AG04450 (cell line): ENCODE results near the gene SOX18. TPM values are rescaled to one million over a fixed set of nuclear protein-coding genes. Genes with fewer than 3 reads are reported as not detected.

Experiments
- CTCF ChIA-PET: fragments of 300-600, 350-600 bp; formaldehyde crosslinking; extraction: SDS; loops from one replicate; lab custom pipeline; 2022; ENCODE audit warnings: antibody characterized with exemption, inconsistent platforms; lab: Charles Lee
- POLR2A ChIA-PET: fragments of 350-600 bp; formaldehyde crosslinking; extraction: SDS; loops from one replicate; lab custom pipeline; 2021; ENCODE audit warnings: antibody characterized with exemption, inconsistent platforms; lab: Yijun Ruan, JAX
- DNase-seq: peaks from one replicate; pipeline ENCODE4 v3.0.0-alpha.2; 2011; ENCODE audit warnings: low read depth, low spot score
- H3K27ac ChIP-seq: one replicate; pipeline ENCODE4 v1.5.1; 2012; ENCODE audit warnings: low read depth, low read length, control low read depth
- H3K27me3 ChIP-seq: one replicate; pipeline ENCODE4 v1.6.0; 2012; ENCODE audit warnings: low read length; ENCODE audit not compliant: control insufficient read depth, insufficient read depth
- H3K4me3 ChIP-seq: 2 replicates; pipeline ENCODE4 v1.5.1; 2011; ENCODE audit warnings: mild to moderate bottlenecking, low read depth, low read length, control low read depth
- H3K9me3 ChIP-seq: 2 replicates; pipeline ENCODE4 v1.5.1; 2012; ENCODE audit warnings: low read length; ENCODE audit not compliant: control insufficient read depth, insufficient read depth
- polyA plus RNA-seq: library from polyadenylated mRNA; depleted of rRNA; stranded (reverse); fragments of >200 nt; gene quantifications from 2 replicates; pipeline ENCODE4 v1.2.3, GENCODE V29; 2011
- TF ChIP-seq, protein P1 (sequence below): IDR thresholded peaks from 2 replicates; pipeline ENCODE4 v1.5.1; 2011; ENCODE audit warnings: low read depth, low read length, control low read depth, inconsistent platforms

SOX18 gene
- polyA plus RNA-seq, 1 experiment = not detected

DNA sequence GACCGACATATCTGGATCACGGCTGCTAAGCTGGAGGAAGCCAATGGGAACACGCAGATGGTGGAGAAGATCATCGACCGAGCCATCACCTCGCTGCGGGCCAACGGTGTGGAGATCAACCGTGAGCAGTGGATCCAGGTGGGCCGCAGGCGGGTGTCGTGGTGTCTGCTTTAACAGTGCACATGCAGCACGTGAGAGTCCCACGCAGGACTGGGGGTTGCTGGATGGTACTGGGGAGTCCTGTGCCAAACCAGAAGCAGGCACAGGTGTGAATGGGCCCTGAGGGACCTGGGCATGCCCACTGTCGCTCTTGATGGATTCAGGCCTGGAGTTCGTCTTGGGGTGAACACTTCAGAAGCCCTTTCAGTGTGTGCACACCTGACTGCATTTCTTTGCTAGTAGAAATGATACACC is 38.1 kb downstream of the SOX18 start:
- POLR2A ChIA-PET = no interaction called here
- H3K27ac ChIP-seq = peak overlapping the region; percentile 61
- no peaks in the 10 kb centered on the region for H3K27me3 ChIP-seq
- DNase-seq = no peak
- no peak overlapping the region for H3K4me3 ChIP-seq
- TF ChIP-seq, protein P1, sequence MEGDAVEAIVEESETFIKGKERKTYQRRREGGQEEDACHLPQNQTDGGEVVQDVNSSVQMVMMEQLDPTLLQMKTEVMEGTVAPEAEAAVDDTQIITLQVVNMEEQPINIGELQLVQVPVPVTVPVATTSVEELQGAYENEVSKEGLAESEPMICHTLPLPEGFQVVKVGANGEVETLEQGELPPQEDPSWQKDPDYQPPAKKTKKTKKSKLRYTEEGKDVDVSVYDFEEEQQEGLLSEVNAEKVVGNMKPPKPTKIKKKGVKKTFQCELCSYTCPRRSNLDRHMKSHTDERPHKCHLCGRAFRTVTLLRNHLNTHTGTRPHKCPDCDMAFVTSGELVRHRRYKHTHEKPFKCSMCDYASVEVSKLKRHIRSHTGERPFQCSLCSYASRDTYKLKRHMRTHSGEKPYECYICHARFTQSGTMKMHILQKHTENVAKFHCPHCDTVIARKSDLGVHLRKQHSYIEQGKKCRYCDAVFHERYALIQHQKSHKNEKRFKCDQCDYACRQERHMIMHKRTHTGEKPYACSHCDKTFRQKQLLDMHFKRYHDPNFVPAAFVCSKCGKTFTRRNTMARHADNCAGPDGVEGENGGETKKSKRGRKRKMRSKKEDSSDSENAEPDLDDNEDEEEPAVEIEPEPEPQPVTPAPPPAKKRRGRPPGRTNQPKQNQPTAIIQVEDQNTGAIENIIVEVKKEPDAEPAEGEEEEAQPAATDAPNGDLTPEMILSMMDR = no peak
- H3K9me3 ChIP-seq = peaks cover 10% of the 10 kb centered on the region
- CTCF ChIA-PET = interaction anchor here (1.6 kb wide), 1 partner anchor 31 kb away, joined by 7 read pairs; the partner anchor contains the start of gene PRPF6

- peak; percentile 26 for DNase-seq
- CTCF ChIA-PET = interaction anchor here (1.6 kb wide), 1 partner anchor 30 kb away, joined by 7 read pairs; the partner anchor contains the start of gene PRPF6
- POLR2A ChIA-PET = interaction anchor here (1.3 kb wide), 1 partner anchor 28 kb away, joined by 4 read pairs; no protein-coding TSS in a partner anchor
These were observed 38.7 kb downstream of the SOX18 start for GRCh38 chr20:64010711-64011237.

DNA sequence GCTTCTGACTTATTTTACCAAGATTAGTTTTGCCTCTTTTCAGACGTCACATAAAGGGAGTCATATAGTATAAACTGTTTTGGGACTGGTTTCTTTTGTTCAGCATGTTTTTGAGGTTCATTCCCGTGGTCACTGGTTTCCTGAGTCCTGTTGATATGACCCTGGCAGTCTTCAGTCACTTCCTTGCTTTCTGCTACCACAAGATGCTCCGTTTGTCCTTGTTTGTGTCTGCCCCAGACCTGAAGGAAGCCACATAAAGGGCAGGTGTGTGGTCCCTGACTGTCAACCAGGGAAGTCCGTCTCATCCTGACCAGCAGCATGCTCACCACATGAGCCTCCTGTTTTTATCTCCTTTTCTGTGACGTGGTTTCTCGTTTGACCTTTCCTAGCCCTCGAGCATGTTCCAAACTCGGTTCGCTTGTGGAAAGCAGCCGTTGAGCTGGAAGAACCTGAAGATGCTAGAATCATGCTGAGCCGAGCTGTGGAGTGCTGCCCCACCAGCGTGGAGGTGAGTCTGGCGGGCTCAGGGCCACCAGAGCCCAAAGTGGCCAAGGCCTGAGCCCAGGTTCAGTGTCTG is 39.5 kb downstream of the SOX18 start:
- Histone ChIP-seq H3K27ac (peak overlapping the region; percentile 31), H3K4me3 (no peak overlapping the region), H3K9me3 (peaks cover 10% of the 10 kb centered on the region), H3K27me3 (no peaks in the 10 kb centered on the region)
- no peak for DNase-seq
- POLR2A ChIA-PET = interaction anchor here (1.3 kb wide), 1 partner anchor 28 kb away, joined by 4 read pairs; no protein-coding TSS in a partner anchor
- CTCF ChIA-PET = interaction anchor here (1.6 kb wide), 1 partner anchor 29 kb away, joined by 7 read pairs; the partner anchor contains the start of gene PRPF6
- TF ChIP-seq, protein P1 = no peak

More at GRCh38 chr20:64010711-64011237, 38.7 kb downstream of the SOX18 start:
- Histone ChIP-seq H3K4me3 (no peak overlapping the region), H3K27ac (peak overlapping the region; percentile 61), H3K27me3 (no peaks in the 10 kb centered on the region), H3K9me3 (peaks cover 10% of the 10 kb centered on the region)
- TF ChIP-seq, protein P1 = no peak

DNA sequence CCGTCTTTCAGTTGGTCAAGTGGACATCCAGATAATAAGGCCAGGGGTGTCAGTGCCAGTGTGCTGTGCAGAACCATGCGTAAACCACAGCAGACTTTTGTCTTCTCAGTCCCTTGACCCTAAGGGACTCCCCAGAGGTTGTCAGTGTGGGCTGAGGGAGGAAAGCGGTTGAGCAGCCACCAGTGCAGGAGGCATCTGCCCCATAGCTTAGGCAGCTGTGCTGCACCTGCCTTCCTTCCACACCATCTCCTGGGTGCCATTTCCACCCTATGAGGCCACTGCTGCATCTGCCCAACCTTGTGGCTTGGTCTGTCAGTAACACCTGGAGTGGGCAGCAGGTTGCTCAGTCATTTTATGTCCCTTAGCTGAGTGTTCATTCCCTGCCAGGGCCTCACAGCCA is 42.5 kb downstream of the SOX18 start:
- ChIA-PET CTCF (interaction anchor here (1.6 kb wide), 1 partner anchor 26 kb away, joined by 4 read pairs; the partner anchor contains the start of gene PRPF6), POLR2A (no interaction called here)
- Histone ChIP-seq H3K27me3 (no peaks in the 10 kb centered on the region), H3K9me3 (peaks cover 10% of the 10 kb centered on the region), H3K27ac (no peak overlapping the region), H3K4me3 (no peak overlapping the region)
- TF ChIP-seq, protein P1 = no peak
- DNase-seq = no peak

GRCh38 chr20:64006490-64006889 is 42.9 kb downstream of the SOX18 start:
- no peak overlapping the region for H3K27ac ChIP-seq
- H3K9me3 ChIP-seq = peaks cover 10% of the 10 kb centered on the region
- ChIA-PET POLR2A (no interaction called here), CTCF (interaction anchor here (1.6 kb wide), 1 partner anchor 26 kb away, joined by 4 read pairs; the partner anchor contains the start of gene PRPF6)
- no peaks in the 10 kb centered on the region for H3K27me3 ChIP-seq
- TF ChIP-seq, protein P1 = no peak
- no peak for DNase-seq
- no peak overlapping the region for H3K4me3 ChIP-seq
